Fibroblast of the aortic adventitia (primary cell): ENCODE results near the gene BMP2. TPM values are rescaled to one million over a fixed set of nuclear protein-coding genes. Genes with fewer than 3 reads are reported as not detected.

Experiments
- DNase-seq: peaks from one replicate; pipeline ENCODE4 v3.0.0-alpha.2; 2010; ENCODE audit warnings: low read depth
- H3K4me3 ChIP-seq: 2 replicates; pipeline ENCODE4 v1.5.1; 2011; ENCODE audit warnings: low read depth, mild to moderate bottlenecking, control low read depth, low read length, moderate library complexity
- CTCF ChIP-seq: IDR thresholded peaks from 2 replicates; pipeline ENCODE4 v1.5.1; 2011; ENCODE audit warnings: mild to moderate bottlenecking, low read length, control low read depth, inconsistent platforms; ENCODE audit not compliant: insufficient read depth
- total RNA-seq: library from RNA; depleted of rRNA; stranded (reverse); fragments of >200 nt; gene quantifications from 2 replicates; pipeline ENCODE4 v1.2.3, GENCODE V29; 2012; ENCODE audit warnings: low replicate concordance

Gene BMP2
- total RNA-seq, 1 donor = 10.6 TPM

GRCh38 chr20:6811262-6812035 lies 44.0 kb downstream of the BMP2 start:
- no peak overlapping the region for H3K4me3 ChIP-seq
- no peak for TF ChIP-seq CTCF
- peak; percentile 76 for DNase-seq

GRCh38 chr20:6812530-6812929 lies 45.0 kb downstream of the BMP2 start:
- no peak for TF ChIP-seq CTCF
- H3K4me3 ChIP-seq = no peak overlapping the region
- DNase-seq = no peak

GRCh38 chr20:6814945-6815344 lies 47.5 kb downstream of the BMP2 start:
- peak; percentile 5 for DNase-seq
- no peak for TF ChIP-seq CTCF
- H3K4me3 ChIP-seq = no peak overlapping the region

GRCh38 chr20:6818033-6818808 lies 50.7 kb downstream of the BMP2 start:
- TF ChIP-seq CTCF = no peak
- DNase-seq = peak; percentile 11

GRCh38 chr20:6819599-6819998 lies 52.1 kb downstream of the BMP2 start:
- peak; percentile 24 for TF ChIP-seq CTCF
- DNase-seq = peak; percentile 27
- no peak overlapping the region for H3K4me3 ChIP-seq

More at GRCh38 chr20:6818033-6818808, 50.7 kb downstream of the BMP2 start:
- no peak overlapping the region for H3K4me3 ChIP-seq

GRCh38 chr20:6824401-6824800 lies 56.9 kb downstream of the BMP2 start:
- no peak for DNase-seq
- no peak overlapping the region for H3K4me3 ChIP-seq
- no peak for TF ChIP-seq CTCF
